HG03565 (cell line): ENCODE results near the gene DNAJB4.
"Not testable (repeated sequence)": the region's sequence is repeated elsewhere in the genome, so short reads cannot be mapped to it uniquely, and the experiment has no call there.

Experiments
- ATAC-seq: cut with Tn5 transposase; IDR thresholded peaks from one replicate; pipeline ENCODE4 v1.9.1; 2021; ENCODE audit warnings: mild to moderate bottlenecking, moderate library complexity; ENCODE audit not compliant: unreplicated experiment

Gene DNAJB4

DNA sequence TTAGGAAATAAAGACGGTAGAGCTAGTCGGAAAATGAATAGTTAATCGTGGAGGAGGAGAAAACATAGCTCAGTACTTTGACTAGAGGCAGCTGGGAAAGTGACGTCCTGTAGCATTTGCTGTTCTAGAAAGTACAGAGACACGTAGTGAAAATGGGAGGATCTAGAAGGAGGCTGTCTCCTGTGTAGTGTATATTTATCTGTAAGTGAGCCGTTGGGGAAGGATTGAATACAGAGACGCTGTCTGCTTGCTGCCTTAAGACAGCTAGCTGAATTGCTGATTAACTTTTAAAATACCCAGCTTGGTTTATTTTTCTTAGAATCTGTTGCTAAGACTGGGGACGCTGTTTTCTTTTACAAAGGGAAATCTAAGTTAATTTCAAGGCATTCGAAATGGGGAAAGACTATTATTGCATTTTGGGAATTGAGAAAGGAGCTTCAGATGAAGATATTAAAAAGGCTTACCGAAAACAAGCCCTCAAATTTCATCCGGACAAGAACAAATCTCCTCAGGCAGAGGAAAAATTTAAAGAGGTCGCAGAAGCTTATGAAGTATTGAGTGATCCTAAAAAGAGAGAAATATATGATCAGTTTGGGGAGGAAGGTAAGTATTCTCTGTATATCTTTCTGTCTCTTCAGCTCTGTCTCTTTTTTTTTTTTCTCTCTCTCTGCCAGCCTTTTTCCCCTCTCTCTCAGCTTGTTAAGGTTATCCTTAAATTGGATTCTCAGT is at the start of gene DNAJB4:
Gene DNAJB4 (plus strand): TSS at position 221 of the 729 bp plus-strand sequence. CDS start 172 bp downstream, at position 393.
- ATAC-seq: peak; percentile 97

DNA sequence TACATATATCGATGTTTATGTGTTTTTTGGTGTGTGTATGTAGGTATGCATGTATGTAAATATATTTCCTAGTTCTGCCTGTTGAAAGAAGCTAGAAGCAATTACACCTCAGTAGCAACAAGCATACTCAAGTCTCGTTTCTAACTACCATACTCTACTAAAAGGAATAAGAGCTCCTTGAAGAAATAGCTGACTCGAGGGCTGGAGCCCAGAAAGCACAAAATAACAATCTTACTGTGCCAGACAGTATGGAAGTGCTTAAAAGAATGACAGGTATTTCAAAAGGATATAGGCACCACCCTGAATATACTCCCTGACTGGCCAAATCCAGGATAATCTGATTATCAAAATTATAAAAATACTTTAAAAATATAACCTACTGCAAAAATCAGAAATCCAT is 49.0 kb upstream of the DNAJB4 start:
- ATAC-seq: no peak

DNA sequence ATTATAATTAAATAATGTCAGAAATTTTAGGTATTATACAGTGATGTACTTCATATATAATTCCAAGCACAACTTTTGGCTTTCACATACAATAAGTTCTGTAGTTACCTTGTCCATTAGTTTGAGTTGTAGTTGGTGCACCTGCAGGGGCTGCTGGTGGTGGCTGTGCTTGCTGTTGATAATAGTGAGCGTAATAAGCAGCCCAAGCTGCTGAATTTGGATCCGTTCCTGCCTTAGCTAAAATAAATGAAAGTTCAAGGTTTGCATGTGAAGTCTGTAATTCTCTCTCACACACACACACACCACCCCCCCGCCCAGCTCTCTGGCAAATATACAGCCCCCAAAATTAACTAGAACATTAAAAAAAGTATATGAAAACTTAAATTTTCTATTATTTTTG is 48.3 kb upstream of the DNAJB4 start:
- no peak for ATAC-seq

DNA sequence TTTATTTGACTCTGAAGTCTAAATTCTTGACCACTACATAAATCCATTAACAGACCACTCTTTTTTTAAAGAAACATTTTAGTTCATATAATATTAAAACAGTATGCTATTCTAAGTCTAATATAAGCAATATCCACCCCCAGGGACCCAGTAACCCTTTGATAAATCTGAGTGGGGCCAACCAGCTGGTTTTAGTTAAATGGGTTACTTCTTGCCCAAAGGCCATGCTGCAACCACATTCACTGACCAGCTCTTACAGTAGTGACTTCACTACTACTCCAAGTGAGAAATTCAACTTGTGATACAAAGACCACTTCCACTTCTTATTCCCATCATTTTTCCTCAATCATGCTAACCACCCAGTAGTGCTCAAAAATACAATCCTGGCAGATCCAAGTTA is 46.3 kb upstream of the DNAJB4 start:
- ATAC-seq: no peak

DNA sequence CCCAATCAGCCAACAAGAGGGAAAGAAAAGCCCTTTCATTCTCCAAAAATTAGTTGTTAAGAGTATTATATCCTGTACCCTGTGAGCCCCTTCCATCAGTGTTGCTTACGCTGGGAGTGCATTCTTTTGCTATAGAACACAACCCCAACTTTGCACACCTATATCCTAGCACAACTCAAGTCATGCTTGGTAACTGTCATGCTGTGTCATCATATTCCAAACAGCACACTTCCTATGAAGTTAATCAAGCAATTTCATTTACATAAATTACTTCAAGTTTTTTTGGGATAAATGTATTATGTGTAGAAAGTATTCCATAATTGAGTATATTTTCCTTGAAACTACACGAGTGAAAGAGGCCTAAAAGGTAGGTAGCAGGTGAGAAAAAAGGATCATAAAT is 45.9 kb upstream of the DNAJB4 start:
- ATAC-seq: no peak

DNA sequence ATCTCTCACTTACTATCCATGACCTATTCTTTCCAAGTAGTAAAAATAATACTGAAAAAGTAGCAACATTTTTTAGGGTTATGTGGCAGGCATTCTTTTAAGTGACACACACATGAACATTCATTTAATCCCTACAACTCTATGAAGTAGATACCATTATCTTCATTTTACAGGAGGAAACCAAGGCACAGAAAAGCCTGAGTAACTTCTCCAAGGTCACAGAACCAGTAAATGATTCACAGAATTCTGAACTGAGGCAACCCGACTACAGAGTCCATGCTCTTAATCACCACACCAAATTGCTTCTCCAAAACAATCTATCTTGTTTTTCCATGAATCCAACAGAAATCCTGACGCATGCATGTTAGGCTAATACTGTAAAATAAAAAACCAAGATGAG is 43.3 kb upstream of the DNAJB4 start:
- no peak for ATAC-seq

DNA sequence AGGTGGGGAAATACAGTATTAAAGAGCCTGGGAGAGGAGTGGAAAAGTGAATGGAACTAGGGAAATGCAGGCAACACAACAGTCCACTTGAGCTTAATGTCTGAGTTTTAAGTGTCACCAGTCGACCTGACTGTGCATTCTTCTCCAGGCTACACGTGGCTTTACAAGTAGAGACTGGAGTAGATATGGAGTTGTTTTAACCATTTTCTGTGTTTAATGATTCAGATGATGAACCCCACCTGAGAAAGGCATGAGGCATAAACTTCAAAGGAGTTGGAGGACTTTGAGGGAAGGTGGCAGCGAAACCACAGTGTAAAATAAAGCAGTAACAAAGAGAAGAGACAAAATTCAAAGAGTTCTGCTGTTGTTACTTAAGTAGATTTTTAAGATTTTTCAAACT is 38.4 kb upstream of the DNAJB4 start:
- no peak for ATAC-seq

DNA sequence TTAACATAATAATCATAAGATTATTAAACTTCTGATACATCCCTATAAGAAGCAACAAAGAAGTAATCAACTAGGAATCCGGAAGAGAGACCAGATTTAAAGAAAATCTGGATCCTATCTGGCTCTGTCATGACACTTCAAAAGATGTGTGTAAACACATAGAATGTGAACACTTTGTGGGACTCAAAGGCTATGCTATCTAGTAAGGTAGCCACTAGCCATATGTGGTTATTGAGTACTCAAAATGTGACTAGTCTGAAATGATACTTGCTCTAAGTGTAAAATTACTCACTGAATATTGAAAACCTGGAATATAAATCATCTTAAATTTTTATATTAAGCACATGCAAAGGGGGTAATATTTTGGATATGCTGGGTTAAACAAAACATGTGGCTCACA is 34.5 kb upstream of the DNAJB4 start:
- ATAC-seq: no peak

DNA sequence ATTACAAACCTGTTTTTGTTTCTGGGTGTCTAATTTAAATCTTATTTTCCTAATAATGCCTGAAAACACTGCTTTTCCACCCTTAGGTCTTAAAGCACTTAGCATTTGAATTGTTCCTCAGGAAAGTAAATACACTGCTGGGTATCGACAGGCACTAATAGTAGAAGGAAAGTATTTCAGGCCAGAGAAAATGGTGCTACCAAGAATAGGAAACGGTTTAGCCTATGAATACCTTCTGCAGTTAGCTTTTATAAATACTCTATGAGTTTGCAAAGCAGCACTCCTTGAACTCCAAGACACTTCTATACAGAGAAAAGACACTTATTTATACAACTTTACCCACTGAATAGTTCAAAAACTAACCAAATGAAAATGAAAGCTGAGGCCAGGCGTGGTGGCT is 32.7 kb upstream of the DNAJB4 start:
- no peak for ATAC-seq

DNA sequence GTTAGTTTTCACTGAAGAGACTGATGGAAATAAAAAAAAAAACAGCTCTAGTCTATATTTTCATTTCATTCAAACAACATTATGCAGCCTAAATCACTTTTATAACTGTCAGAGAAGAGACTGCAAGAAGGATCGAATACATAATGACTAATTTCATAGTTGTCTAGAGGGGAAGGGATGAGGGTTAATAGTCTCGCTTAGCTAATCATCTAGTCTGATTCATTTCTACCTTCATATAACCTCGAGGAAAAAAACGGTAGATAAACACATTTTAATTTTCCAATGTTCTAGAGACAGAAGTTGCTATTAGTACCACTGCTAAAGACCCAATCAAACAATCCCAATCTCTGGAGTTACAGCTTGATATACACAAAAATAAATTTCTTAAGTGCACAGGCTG is 29.4 kb upstream of the DNAJB4 start:
- ATAC-seq: no peak

DNA sequence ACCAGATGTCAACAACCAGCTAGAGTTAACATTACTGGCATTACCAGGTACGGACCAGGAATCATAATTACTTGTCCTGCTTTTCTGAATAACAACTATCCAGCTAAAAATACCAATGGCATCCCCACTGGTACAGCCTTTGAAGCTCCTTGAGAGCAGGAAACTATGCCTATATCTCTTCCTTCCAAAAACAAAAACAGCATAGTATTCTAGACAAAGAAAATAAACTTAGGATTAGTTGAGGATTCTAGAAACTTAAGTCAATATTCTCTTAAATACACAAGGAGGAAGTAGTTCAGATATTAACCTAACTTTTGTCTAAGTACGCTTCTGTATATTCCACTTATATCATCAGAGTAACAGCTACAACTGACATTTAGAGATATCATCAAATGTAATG is 28.8 kb upstream of the DNAJB4 start:
- no peak for ATAC-seq

DNA sequence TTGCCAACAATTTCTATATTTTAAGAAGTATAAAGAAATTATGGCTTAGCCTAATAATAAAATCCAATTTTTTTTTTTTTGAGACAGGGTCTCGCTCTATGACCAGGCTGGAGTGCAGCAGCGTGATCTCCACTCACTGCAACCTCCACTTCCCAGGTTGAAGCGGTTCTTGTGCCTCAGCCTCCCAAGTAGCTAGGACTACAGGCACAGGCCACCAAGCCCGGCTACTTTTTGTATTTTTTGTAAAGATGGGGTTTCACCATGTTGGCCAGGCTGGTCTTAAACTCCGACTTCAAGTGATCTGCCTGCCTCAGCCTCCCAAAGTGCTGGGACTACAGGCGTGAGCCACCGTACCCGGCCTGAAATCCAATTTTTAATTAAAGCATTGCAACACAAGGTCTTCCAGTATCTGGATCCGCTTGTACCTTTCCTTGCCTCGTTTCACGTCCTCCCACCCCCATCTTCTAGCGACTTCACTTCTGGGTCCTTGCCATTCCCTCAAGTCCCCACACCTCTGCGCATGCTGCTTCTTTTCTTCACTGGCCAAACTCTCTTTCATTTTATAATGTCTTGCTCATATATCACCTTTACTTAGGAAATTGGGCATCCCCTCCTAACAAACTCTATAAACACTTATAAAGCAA is 28.2 kb upstream of the DNAJB4 start:
- no peak for ATAC-seq

DNA sequence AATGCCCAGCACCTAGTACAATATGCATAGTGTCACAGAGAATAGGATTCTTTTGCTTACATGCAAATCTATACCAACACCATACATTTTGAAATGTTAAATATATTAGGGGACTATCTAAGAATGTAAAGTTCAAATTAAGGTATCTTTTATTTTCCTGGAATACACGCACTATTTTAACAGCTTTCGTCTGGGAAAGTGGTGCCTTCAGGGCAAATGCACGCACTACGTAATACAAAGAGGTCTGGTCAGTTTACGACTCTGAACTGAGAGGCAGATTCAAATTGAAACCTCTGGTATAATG is 26.8 kb upstream of the DNAJB4 start:
- no peak for ATAC-seq

DNA sequence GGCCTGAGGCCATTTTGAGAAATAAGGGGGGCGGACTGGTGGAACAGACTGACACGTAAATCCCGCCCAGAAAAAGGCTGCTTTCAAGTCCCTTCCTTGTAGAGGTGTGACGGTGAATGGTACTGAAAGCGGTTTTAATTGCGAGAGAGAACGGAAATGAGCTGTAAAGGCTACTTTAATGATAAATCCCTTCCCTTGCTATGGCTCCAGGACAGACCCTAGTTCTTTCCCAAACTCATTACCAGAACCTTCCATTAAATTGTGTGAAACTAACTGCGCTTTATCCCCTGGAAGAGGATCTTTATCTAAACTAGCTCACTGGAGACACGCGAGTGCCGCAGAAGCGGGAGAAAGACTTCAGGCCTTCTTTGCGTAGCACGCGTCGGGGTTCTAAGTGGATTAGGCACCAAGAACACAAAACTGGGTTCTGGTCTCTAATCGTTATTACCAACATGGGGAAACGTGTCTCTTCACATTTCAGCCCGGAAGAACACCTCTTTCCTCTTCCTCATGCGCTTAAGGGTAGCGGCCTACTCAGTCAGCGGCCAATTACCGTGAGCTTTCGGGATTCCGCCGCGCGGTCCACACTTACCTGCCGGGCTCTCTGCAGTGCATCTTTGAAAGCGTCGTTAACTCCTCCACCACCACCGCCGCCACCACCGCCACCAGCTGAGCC is 26.3 kb upstream of the DNAJB4 start:
- ATAC-seq: peak; percentile 61

DNA sequence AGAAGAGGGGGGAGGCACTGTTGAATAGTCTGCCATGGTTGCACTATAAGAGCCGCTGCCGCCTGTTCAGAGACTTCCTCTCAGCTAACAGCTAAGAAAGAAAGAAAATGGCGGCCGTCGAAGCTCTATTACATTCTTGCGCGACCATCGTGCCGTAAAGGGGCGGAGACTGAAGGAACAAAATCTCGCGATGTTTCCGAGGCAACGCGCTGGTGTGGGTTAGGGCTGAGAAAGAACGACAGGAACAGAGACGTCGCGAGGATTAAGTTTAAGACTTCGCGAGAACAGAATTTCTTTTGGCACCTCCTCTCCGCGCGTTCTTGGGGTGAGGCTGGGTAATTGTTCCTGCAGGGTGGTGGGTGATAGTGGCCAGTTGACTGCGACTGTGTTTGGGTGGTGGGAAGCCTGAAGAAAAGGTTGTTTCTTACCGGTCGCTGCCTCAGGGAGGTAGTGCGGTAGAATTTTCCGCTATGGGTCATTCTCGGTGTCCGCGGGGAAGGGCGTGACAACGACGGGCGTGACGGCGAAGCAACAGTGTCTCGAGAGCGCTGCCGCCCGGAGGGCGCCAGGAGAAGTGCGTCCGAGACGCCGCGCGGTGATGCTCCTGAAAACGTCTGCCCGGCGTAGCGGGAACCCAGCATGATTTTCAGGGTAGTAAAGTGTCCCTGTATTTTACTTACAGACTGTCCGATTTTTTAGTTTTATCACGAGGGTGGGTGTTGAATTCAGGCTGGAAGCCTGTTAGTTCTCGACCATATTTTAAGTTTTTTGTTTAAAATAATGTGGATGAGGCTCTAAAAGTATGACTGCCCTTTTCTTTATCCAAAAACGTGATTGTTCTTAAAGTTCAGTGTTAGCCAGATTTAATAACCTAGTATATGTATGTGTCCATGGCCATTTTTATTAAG is 25.5 kb upstream of the DNAJB4 start, which contains the start of gene FUBP1:
Gene FUBP1 (minus strand): TSS at position 104 of the 908 bp plus-strand sequence. CDS start 68 bp downstream, at position 36.
- ATAC-seq: peak; percentile 60

DNA sequence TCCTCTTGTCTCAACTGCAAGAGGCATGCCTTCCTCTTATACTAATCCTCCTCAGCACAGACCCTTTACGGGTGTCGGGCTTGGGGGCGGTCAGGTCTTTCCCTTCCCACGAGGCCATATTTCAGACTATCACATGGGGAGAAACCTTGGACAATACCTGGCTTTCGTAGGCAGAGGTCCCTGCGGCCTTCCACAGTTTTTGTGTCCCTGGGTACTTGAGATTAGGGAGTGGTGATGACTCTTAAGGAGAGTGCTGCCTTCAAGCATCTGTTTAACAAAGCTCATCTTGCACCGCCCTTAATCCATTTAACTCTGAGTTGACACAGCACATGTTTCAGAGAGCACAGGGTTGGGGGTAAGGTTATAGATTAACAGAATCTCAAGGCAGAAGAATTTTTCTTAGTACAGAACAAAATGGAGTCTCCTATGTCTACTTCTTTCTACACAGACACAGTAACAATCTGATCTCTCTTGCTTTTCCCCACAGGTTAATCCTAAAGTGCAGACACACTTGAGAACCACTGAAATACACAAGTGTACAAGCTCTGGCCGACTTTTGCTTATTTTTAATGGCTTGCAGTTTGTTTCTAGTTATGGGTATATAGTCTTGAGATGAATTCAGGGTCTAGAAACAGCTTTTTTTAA is 21.3 kb upstream of the DNAJB4 start:
- not testable (repeated sequence) for ATAC-seq

DNA sequence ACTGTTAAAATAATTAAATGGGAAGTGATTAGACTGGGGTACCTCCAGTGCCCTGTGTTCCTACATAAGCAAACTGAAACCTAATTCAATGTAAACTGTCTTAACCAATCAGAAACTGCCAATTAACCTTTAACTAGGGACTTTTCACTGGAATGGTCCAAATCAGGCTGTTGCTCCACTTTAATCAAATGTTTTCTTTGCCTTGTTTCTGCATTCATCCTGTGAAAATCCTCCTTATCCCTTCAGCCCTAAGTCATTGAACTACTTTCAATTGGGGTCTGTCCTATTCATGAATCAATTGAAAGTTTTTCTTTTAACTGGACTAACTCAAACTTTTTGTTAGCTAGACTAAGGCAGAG is 20.8 kb upstream of the DNAJB4 start:
- no peak for ATAC-seq

DNA sequence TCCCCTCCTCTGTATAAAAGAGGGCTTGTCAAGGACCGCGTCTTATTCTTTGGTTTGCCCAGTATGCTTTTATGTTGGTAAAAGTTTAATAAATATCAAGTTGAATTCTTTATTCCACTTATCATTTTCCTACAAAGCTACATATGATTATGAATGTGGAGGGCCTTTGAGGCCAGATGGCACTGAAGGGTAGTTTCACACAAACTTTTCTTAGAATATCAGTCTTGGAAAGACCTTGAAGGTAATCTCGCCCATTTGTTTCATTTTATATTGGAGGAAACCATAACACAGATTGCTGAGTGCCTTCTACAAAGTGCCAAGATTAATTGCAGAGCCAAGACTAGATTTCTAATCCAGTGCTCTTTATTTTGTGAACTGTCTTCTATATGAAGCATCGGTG is 20.1 kb upstream of the DNAJB4 start:
- no peak for ATAC-seq

DNA sequence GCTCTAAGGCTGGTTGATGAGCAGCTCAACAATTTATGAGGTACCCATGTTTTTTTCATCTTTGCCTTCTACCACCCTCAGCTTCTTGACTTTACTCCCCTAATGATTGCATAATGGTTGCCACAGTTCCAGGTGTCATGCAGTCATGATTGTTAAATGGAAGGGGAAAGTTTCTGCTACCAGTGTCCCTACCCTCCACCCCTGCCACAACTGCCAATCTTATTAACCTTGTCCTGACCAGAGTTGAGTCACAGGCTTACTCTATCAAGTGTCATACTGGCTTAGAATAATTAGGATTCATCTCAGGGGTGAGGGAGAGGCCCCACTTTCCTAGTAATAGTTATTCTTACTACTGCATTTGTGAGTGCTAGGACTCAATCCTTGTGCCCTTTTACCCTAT is 17.9 kb upstream of the DNAJB4 start:
- ATAC-seq: no peak

DNA sequence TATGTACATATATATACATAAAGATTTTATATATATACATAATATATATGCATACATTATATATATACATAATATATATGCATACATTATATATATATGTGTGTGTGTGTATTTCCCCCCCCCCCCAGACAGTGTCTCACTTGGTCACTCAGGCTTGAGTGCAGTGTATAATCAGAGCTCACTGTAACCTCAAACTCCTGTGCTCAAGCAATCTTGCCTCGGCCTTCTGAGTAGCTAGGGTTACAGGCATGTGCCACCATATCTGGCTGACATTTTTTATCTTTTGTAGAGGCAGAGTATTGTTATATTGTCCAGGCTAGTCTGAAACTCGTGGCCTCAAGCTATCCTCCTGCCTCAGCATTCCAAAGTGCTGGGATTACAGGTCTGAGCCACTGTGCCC is 16.8 kb upstream of the DNAJB4 start:
- no peak for ATAC-seq

DNA sequence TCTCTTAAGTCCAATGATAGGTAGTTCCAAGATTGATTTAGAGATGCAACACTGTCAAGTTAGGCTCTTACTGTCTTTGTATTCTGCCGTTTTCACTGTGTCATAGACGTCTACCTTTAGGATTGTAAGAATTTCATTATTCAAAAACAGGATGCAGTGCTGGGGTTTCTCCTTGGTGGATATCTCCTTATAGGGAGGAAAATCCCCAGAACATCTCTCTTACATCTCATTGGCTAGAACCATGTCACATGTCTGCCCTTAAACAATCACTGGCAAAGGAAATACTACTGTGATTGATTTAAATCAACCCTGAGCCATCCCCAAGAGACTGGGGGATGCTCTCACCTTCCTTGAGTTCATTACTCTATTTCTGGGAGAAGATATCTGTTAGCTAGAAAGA is 15.0 kb upstream of the DNAJB4 start:
- no peak for ATAC-seq
